ENCODE measurements around the gene ITGB7. TPM values are rescaled to one million over a fixed set of nuclear protein-coding genes. Genes with fewer than 3 reads are reported as not detected.

ITGB7 gene
- total and polyA plus RNA-seq, 9 of the 15 experiments (the other 6 are each of a cell fraction or from before 2014, with no cell fraction given) = 0.06 to 2.0 (median 0.67) TPM

- peak; percentile 47; the same call in 1 of the 2 replicates for TF ChIP-seq ZNF740 (CRISPR knock-in tag; IDR thresholded peaks at IDR 0.05)
- TF ChIP-seq ZNF740 (tag; IDR thresholded peaks at IDR 0.05) = no peak
- TF ChIP-seq TRIM28 (IDR thresholded peaks at IDR 0.05) = no peak
- TF ChIP-seq ZFP36 (IDR thresholded peaks at IDR 0.05; ENCODE audit: low read depth, low read length, partially characterized antibody) = no peak
- TF ChIP-seq, protein P1, sequence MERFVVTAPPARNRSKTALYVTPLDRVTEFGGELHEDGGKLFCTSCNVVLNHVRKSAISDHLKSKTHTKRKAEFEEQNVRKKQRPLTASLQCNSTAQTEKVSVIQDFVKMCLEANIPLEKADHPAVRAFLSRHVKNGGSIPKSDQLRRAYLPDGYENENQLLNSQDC (CRISPR knock-in tag; IDR thresholded peaks at IDR 0.05) = no peak
- TF ChIP-seq PHF21A (IDR thresholded peaks at IDR 0.05; ENCODE audit: borderline replicate concordance, low read depth) = no peak
- no peak for TF ChIP-seq GATA2 (CRISPR knock-in tag; IDR thresholded peaks at IDR 0.05)
- no peak for TF ChIP-seq BCL6 (CRISPR knock-in tag; IDR thresholded peaks at IDR 0.05)
- peak; percentile 56 for TF ChIP-seq RBBP5 (IDR thresholded peaks at IDR 0.05; ENCODE audit: borderline replicate concordance, insufficient read depth, low read length, poor library complexity, severe bottlenecking)
- no peak for TF ChIP-seq MYC (IDR thresholded peaks at IDR 0.05; ENCODE audit: low read depth, low read length)
- TF ChIP-seq MYC (CRISPR knock-in tag; IDR thresholded peaks at IDR 0.05; ENCODE audit: borderline replicate concordance, low read depth) = peak; percentile 68; the same call in 1 of the 2 replicates
- no peak for TF ChIP-seq PTRF (tag; IDR thresholded peaks at IDR 0.05)
- TF ChIP-seq MAFG (tag; conservative IDR thresholded peaks at IDR 0.05) = no peak
- peak in 1 of 2 experiments; percentile 36; a peak in 2 of 4 replicates for TF ChIP-seq MNT (conservative IDR thresholded peaks at IDR 0.05)
- no peak for TF ChIP-seq MTA2 (IDR thresholded peaks at IDR 0.05; ENCODE audit: low read depth)
- TF ChIP-seq ZNF395 (CRISPR knock-in tag; IDR thresholded peaks at IDR 0.05) = peak; percentile 65; the same call in 1 of the 2 replicates
- TF ChIP-seq NR4A1 (CRISPR knock-in tag; IDR thresholded peaks at IDR 0.05) = no peak
- TF ChIP-seq NR4A1 (tag; IDR thresholded peaks at IDR 0.05) = no peak
- TF ChIP-seq ELF1 (tag; IDR thresholded peaks at IDR 0.05) = no peak
- TF ChIP-seq SREBF1 (IDR thresholded peaks at IDR 0.05; ENCODE audit: borderline replicate concordance, low read depth, low read length) = 0 out of 2 replicates have a peak, but pooled peaks have one; percentile 16
- TF ChIP-seq CREM (IDR thresholded peaks at IDR 0.05; ENCODE audit: low read depth) = no peak; the same call in 1 of the 2 replicates
- no peak for TF ChIP-seq ZNF165 (CRISPR knock-in tag; IDR thresholded peaks at IDR 0.05; ENCODE audit: borderline replicate concordance)
- 0 out of 2 replicates have a peak, but pooled peaks have one; percentile 0 for TF ChIP-seq HCFC1 (IDR thresholded peaks at IDR 0.05; ENCODE audit: low read depth, low read length)
- TF ChIP-seq, protein P2, sequence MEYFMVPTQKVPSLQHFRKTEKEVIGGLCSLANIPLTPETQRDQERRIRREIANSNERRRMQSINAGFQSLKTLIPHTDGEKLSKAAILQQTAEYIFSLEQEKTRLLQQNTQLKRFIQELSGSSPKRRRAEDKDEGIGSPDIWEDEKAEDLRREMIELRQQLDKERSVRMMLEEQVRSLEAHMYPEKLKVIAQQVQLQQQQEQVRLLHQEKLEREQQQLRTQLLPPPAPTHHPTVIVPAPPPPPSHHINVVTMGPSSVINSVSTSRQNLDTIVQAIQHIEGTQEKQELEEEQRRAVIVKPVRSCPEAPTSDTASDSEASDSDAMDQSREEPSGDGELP (CRISPR knock-in tag; IDR thresholded peaks at IDR 0.05; ENCODE audit: borderline replicate concordance) = peak; percentile 36; the same call in 1 of the 2 replicates
- no peak for TF ChIP-seq ZNF263 (CRISPR knock-in tag; IDR thresholded peaks at IDR 0.05; ENCODE audit: borderline replicate concordance)
These were observed 13.7 kb upstream of the ITGB7 start (continued) for GRCh38 chr12:53220694-53221202.
